Neuronal stem cell (in vitro differentiated cells): ENCODE data around the gene MAPT.

Experiments
- DNase-seq: peaks from one replicate; pipeline ENCODE4 v3.0.0-alpha.2; 2013; ENCODE audit warnings: low spot score
- H2AFZ ChIP-seq: one replicate; pipeline ENCODE4 v1.6.1; 2013; ENCODE audit warnings: mild to moderate bottlenecking, low read length, inconsistent platforms
- H2AK5ac ChIP-seq: 2 replicates; pipeline ENCODE4 v1.6.1; 2013; ENCODE audit warnings: low read depth, mild to moderate bottlenecking, inconsistent platforms, low read length, moderate library complexity, mixed read lengths
- H2BK120ac ChIP-seq: 2 replicates; pipeline ENCODE4 v1.6.1; 2013; ENCODE audit warnings: low read depth, mild to moderate bottlenecking, inconsistent platforms, low read length, moderate library complexity, mixed read lengths
- H2BK12ac ChIP-seq: one replicate; pipeline ENCODE4 v1.6.1; 2013; ENCODE audit warnings: low read length, inconsistent platforms
- H2BK15ac ChIP-seq: 2 replicates; pipeline ENCODE4 v1.6.1; 2013; ENCODE audit warnings: mild to moderate bottlenecking, low read length, inconsistent platforms, mixed read lengths
- H2BK5ac ChIP-seq: one replicate; pipeline ENCODE4 v1.6.1; 2013; ENCODE audit warnings: inconsistent platforms, mild to moderate bottlenecking, low read length, moderate library complexity
- H3K14ac ChIP-seq: one replicate; pipeline ENCODE4 v1.6.1; 2013; ENCODE audit warnings: low read length, inconsistent platforms
- H3K18ac ChIP-seq: 2 replicates; pipeline ENCODE4 v1.6.1; 2013; ENCODE audit warnings: low read length, inconsistent platforms
- H3K23ac ChIP-seq: 2 replicates; pipeline ENCODE4 v1.6.1; 2013; ENCODE audit warnings: low read depth, mild to moderate bottlenecking, mixed read lengths, low read length, inconsistent platforms; ENCODE audit not compliant: poor library complexity
- H3K27ac ChIP-seq: replicated peaks from 3 replicates; pipeline ENCODE4 v1.5.1; 2013; ENCODE audit warnings: low read length, inconsistent platforms
- H3K27me3 ChIP-seq, 3 experiments: 2 replicates each; pipeline ENCODE4 v1.6.1; 2013; ENCODE audit warnings: low read length in 3 of 3, mild to moderate bottlenecking in 2 of 3, inconsistent platforms in 1 of 3, low read depth in 1 of 3, mixed read lengths in 1 of 3, moderate library complexity in 1 of 3; ENCODE audit not compliant: control insufficient read depth in 3 of 3, insufficient read depth in 3 of 3
- H3K36me3 ChIP-seq, 2 donors: replicated peaks in 1 of 2; 2 replicates each; pipeline ENCODE4 v1.6.1; 2013; ENCODE audit warnings: low read length in 2 of 2; ENCODE audit not compliant: control insufficient read depth in 2 of 2, insufficient read depth in 2 of 2
- H3K4ac ChIP-seq: 2 replicates; pipeline ENCODE4 v1.6.1; 2013; ENCODE audit warnings: inconsistent platforms, mild to moderate bottlenecking, low read length, moderate library complexity
- H3K4me1 ChIP-seq, 2 donors: 1 replicate in 1 of 2; 2 replicates in 1 of 2; pipeline ENCODE4 v1.6.1; 2013; ENCODE audit warnings: low read length in 2 of 2, low read depth in 1 of 2; ENCODE audit not compliant: control insufficient read depth in 2 of 2, insufficient read depth in 1 of 2
- H3K4me2 ChIP-seq: one replicate; pipeline ENCODE4 v1.6.1; 2013; ENCODE audit warnings: mild to moderate bottlenecking, low read length, inconsistent platforms; ENCODE audit not compliant: insufficient read depth, poor library complexity, severe bottlenecking
- H3K4me3 ChIP-seq, 2 donors: 2 replicates each; pipeline ENCODE4 v1.5.1; 2013; ENCODE audit warnings: low read length in 2 of 2, mild to moderate bottlenecking in 2 of 2, inconsistent platforms in 1 of 2, moderate library complexity in 1 of 2
- H3K79me1 ChIP-seq: one replicate; pipeline ENCODE4 v1.6.1; 2013; ENCODE audit warnings: low read depth, mild to moderate bottlenecking, inconsistent platforms, low read length, moderate library complexity
- H3K9ac ChIP-seq: one replicate; pipeline ENCODE4 v1.6.1; 2013; ENCODE audit warnings: mild to moderate bottlenecking, low read depth, low read length, inconsistent platforms; ENCODE audit not compliant: poor library complexity
- H3K9me3 ChIP-seq, 2 donors: replicated peaks in 1 of 2; 2 replicates each; pipeline versions ENCODE3 to v1.6.1; 2013; ENCODE audit warnings: low read length in 2 of 2, mild to moderate bottlenecking in 2 of 2, inconsistent platforms in 1 of 2, low read depth in 1 of 2, mixed read lengths in 1 of 2, moderate library complexity in 1 of 2; ENCODE audit not compliant: control insufficient read depth in 2 of 2, insufficient read depth in 1 of 2
- H4K8ac ChIP-seq: one replicate; pipeline ENCODE4 v1.6.1; 2013; ENCODE audit warnings: low read depth, mild to moderate bottlenecking, inconsistent platforms, low read length, moderate library complexity
- H4K91ac ChIP-seq: one replicate; pipeline ENCODE4 v1.6.1; 2013; ENCODE audit warnings: low read length, low read depth, mild to moderate bottlenecking, inconsistent platforms; ENCODE audit not compliant: poor library complexity
- WGBS, 2 donors: extraction: QIAGEN DNeasy Blood & Tissue Kit; methylation state at CpG; one replicate each; pipeline ENCODE4 v1.1.7; 2013; ENCODE audit warnings: missing lambda C conversion rate in 2 of 2, mixed read lengths in 1 of 2; ENCODE audit not compliant: insufficient read length in 2 of 2, insufficient replicate concordance in 1 of 2; ENCODE audit errors: extremely low coverage in 2 of 2; 5-methylcytosine and 5-hydroxymethylcytosine counted together

MAPT gene

DNA sequence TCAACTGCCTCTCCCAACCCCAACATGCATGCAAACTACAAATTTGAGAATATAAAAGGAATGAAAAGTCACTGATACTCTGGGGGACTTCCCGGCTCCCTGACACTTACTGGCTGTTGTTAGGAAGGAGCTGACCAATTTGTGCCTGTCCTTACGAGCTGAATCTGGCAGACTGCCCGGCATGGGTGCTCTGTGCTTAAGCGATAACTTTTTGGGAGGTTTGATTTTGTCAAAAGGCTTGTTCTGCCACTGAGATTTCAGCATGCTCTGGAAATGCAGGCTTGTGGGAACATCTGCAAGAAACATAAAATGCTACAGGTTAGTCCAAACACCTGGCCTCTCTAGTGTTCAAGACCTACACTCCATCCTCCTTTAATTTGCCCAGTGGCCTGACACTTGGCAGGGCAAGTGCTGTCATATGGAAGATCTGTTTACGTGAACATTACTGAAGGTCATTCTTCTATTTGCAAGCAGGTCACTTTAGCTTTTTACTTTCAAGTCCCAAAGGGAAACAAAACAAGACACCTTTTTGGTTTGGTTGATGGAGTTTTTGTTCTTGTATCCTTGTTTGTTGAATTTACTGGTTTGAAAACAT, 145.3 kb downstream of the MAPT start:
- H3K36me3 ChIP-seq = peaks cover 34 to 98% of the 10 kb centered on the region in 2 donors

DNA sequence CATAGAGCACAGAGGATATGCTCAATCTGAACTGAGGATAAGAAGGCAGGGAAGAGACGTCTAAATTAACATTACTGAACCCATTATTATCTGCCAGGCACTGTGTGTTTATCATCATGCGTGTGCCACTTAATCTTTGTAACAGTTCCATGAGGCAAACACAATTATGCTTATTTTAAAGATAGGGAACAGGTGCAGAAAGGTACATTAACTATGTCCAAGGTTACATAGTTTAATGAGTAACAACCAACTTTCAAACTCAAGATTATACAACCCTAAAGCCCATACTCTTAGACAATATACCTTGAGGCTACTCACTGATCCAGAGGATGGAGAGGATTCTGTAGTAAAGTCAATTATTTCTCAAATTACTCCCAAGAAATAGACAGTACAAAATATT, 147.9 kb downstream of the MAPT start:
- Histone ChIP-seq H4K8ac (no peak overlapping the region), H2BK5ac (no peak overlapping the region), H2BK12ac (no peak overlapping the region), H3K23ac (no peak overlapping the region), H3K4ac (no peak overlapping the region), H3K36me3 (peaks cover 28 to 95% of the 10 kb centered on the region in 2 donors), H3K4me2 (no peak overlapping the region), H2AFZ (no peak overlapping the region), H2BK120ac (no peak overlapping the region), H3K4me1 (peaks cover 3 to 4% of the 10 kb centered on the region in 2 donors), H3K9me3 (no peaks in the 10 kb centered on the region), H3K27me3 (no peaks in the 10 kb centered on the region), H2AK5ac (no peak overlapping the region), H3K27ac (no peak overlapping the region), H4K91ac (no peak overlapping the region), H2BK15ac (no peak overlapping the region), H3K18ac (no peak overlapping the region), H3K9ac (no peak overlapping the region), H3K14ac (no peak overlapping the region), H3K79me1 (no peaks in the 10 kb centered on the region), H3K4me3 (no peak overlapping the region)
- DNase-seq = no peak
- no CpG with 5 or more reads among the region's 2 CpGs for WGBS, 2 donors

More for the DNA sequence above, 145.3 kb downstream of the MAPT start:
- no peaks in the 10 kb centered on the region for H3K27me3 ChIP-seq
- no peak overlapping the region for H2AK5ac ChIP-seq
- H3K14ac ChIP-seq = no peak overlapping the region
- H3K4me1 ChIP-seq = peaks cover 3 to 4% of the 10 kb centered on the region in 2 donors
- H3K4ac ChIP-seq = no peak overlapping the region
- no peak overlapping the region for H2BK12ac ChIP-seq
- H3K27ac ChIP-seq = no peak overlapping the region
- H3K79me1 ChIP-seq = no peaks in the 10 kb centered on the region
- no CpG with 5 or more reads among the region's 5 CpGs for WGBS, 2 donors
- H2BK5ac ChIP-seq = no peak overlapping the region
- no peak overlapping the region for H3K4me2 ChIP-seq
- H2AFZ ChIP-seq = no peak overlapping the region
- no peaks in the 10 kb centered on the region for H3K9me3 ChIP-seq
- no peak overlapping the region for H3K18ac ChIP-seq
- no peak overlapping the region for H4K8ac ChIP-seq
- no peak overlapping the region for H2BK15ac ChIP-seq
- no peak for DNase-seq
- no peak overlapping the region for H2BK120ac ChIP-seq
- H3K4me3 ChIP-seq = no peak overlapping the region
- no peak overlapping the region for H3K23ac ChIP-seq
- no peak overlapping the region for H4K91ac ChIP-seq
- no peak overlapping the region for H3K9ac ChIP-seq

DNA sequence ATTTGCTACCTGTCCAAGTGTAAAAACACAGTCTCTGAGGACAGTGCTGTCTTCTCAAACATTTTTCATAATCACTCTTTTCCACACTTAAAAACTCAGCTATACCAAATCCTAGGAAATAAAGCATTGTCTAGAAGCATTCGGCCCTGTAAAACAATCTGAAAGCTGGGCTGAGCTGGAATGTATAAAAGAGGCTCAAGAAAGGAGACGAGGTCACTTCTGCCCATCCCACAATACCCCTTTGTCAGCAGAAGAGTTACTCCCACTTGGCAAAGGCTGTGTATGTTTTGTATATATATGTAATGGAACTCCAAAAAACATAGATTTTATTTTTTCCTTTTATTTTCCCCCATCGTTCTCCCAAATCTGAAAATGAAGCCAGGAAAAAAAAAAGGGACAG, 148.6 kb downstream of the MAPT start:
- no peak overlapping the region for H3K27ac ChIP-seq
- no peak overlapping the region for H2BK5ac ChIP-seq
- no peak overlapping the region for H4K91ac ChIP-seq
- no peaks in the 10 kb centered on the region for H3K27me3 ChIP-seq
- peaks cover 3 to 4% of the 10 kb centered on the region in 2 donors for H3K4me1 ChIP-seq
- no peak overlapping the region for H3K9ac ChIP-seq
- H3K18ac ChIP-seq = no peak overlapping the region
- no peak overlapping the region for H3K23ac ChIP-seq
- no peak overlapping the region for H2BK15ac ChIP-seq
- peaks cover 30 to 95% of the 10 kb centered on the region in 2 donors for H3K36me3 ChIP-seq
- H4K8ac ChIP-seq = no peak overlapping the region
- no peak overlapping the region for H2BK120ac ChIP-seq
- DNase-seq = no peak
- H3K14ac ChIP-seq = no peak overlapping the region
- no CpG with 5 or more reads among the region's 3 CpGs for WGBS, 2 donors
- no peak overlapping the region for H3K4me2 ChIP-seq
- H3K79me1 ChIP-seq = no peaks in the 10 kb centered on the region
- H2BK12ac ChIP-seq = no peak overlapping the region
- H2AFZ ChIP-seq = no peak overlapping the region
- no peak overlapping the region for H3K4ac ChIP-seq
- no peak overlapping the region for H3K4me3 ChIP-seq
- H2AK5ac ChIP-seq = no peak overlapping the region
- no peaks in the 10 kb centered on the region for H3K9me3 ChIP-seq

DNA sequence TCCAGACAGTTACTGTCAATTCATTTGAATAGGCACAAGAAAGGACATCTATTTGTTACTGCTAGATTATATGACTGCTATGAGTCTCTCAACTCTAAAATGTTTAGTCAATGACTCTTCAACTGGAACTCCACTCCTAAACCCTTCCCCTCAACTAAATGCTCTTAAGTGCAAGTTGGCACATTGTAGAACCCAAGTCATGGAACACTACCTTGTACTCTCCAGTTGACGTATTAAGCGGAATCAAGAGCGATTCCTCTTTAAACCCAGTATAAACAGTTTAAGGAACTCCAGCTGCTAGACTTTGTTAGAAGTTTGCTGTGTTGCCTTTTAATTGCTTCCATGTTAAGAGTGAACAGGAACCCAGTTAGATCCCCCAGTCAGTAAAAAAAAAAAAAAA, 149.3 kb downstream of the MAPT start:
- Histone ChIP-seq H3K4ac (no peak overlapping the region), H2BK5ac (no peak overlapping the region), H3K23ac (no peak overlapping the region), H3K4me2 (no peak overlapping the region), H3K9me3 (no peaks in the 10 kb centered on the region), H2BK15ac (no peak overlapping the region), H3K27ac (no peak overlapping the region), H4K91ac (no peak overlapping the region), H3K4me1 (peaks cover 3 to 4% of the 10 kb centered on the region in 2 donors), H2BK120ac (no peak overlapping the region), H3K27me3 (no peaks in the 10 kb centered on the region), H3K4me3 (no peak overlapping the region), H3K14ac (no peak overlapping the region), H3K9ac (no peak overlapping the region), H3K18ac (no peak overlapping the region), H2AFZ (no peak overlapping the region), H4K8ac (no peak overlapping the region), H3K36me3 (peaks cover 27 to 95% of the 10 kb centered on the region in 2 donors), H3K79me1 (no peaks in the 10 kb centered on the region), H2AK5ac (no peak overlapping the region), H2BK12ac (no peak overlapping the region)
- DNase-seq = no peak
- no CpG with 5 or more reads among the region's 3 CpGs for WGBS, 2 donors
